Fibroblast of skin of scalp (primary cell): Measurements from ENCODE around the gene REEP1.
"Not testable (repeated sequence)": the region's sequence is repeated elsewhere in the genome, so short reads cannot be mapped to it uniquely, and the experiment has no call there.

Experiments used
- DNase-seq: peaks from one replicate; pipeline ENCODE4 v3.0.0-alpha.2; 2013

Gene REEP1

GRCh38 chr2:86241611-86242010, 95.8 kb downstream of the REEP1 start:
- no peak for DNase-seq

- no peak for DNase-seq
These were observed 97.2 kb downstream of the REEP1 start for GRCh38 chr2:86240251-86240650.

- DNase-seq = no peak
These were observed 97.7 kb downstream of the REEP1 start for GRCh38 chr2:86239745-86240144.

- DNase-seq = no peak
These were observed 98.1 kb downstream of the REEP1 start for GRCh38 chr2:86239326-86239725.

- no peak for DNase-seq
These were observed 99.1 kb downstream of the REEP1 start for GRCh38 chr2:86238354-86238753.

- DNase-seq = no peak
These were observed 100.3 kb downstream of the REEP1 start for GRCh38 chr2:86237172-86237571.

- no peak for DNase-seq
These were observed 102.0 kb downstream of the REEP1 start for GRCh38 chr2:86235196-86235980.

- DNase-seq = no peak
These were observed 102.8 kb downstream of the REEP1 start for GRCh38 chr2:86234563-86235131.

GRCh38 chr2:86233436-86233835, 104.0 kb downstream of the REEP1 start:
- DNase-seq = no peak

- no peak for DNase-seq
These were observed 104.5 kb downstream of the REEP1 start for GRCh38 chr2:86232910-86233309.

- no peak for DNase-seq
These were observed 105.0 kb downstream of the REEP1 start for GRCh38 chr2:86232373-86232784.

- no peak for DNase-seq
These were observed 105.6 kb downstream of the REEP1 start for GRCh38 chr2:86231680-86232372.

GRCh38 chr2:86230961-86231360, 106.5 kb downstream of the REEP1 start:
- DNase-seq = no peak

- no peak for DNase-seq
These were observed 108.2 kb downstream of the REEP1 start for GRCh38 chr2:86229221-86229620.

GRCh38 chr2:86228574-86228973, 108.9 kb downstream of the REEP1 start:
- DNase-seq = not testable (repeated sequence)

GRCh38 chr2:86227685-86228084, 109.7 kb downstream of the REEP1 start:
- DNase-seq = no peak

- no peak for DNase-seq
These were observed 110.5 kb downstream of the REEP1 start for GRCh38 chr2:86226636-86227520.

- no peak for DNase-seq
These were observed 111.4 kb downstream of the REEP1 start for GRCh38 chr2:86226070-86226469.

GRCh38 chr2:86225581-86225980, 111.8 kb downstream of the REEP1 start:
- peak; percentile 18 for DNase-seq

GRCh38 chr2:86224645-86225355, 112.6 kb downstream of the REEP1 start:
- DNase-seq = no peak

- no peak for DNase-seq
These were observed 113.4 kb downstream of the REEP1 start for GRCh38 chr2:86223927-86224560.
